ACC112 (cell line): ENCODE measurements around the gene PRRC2B.
"Not testable (repeated sequence)": the region's sequence is repeated elsewhere in the genome, so short reads cannot be mapped to it uniquely, and the experiment has no call there.

Source experiments
- H2AFZ ChIP-seq: fragments of 200-600 bp; sonication (generic); one replicate; pipeline ENCODE4 v1.6.0; 2017; ENCODE audit warnings: antibody characterized with exemption, low read length; ENCODE audit not compliant: unreplicated experiment
- H3K27ac ChIP-seq: fragments of 200-600 bp; sonication (generic); 2 replicates; pipeline ENCODE4 v1.5.1; 2014; ENCODE audit warnings: low read depth, mild to moderate bottlenecking, antibody characterized with exemption, low read length, moderate library complexity
- H3K27me3 ChIP-seq: fragments of 200-600 bp; sonication (generic); 2 replicates; pipeline ENCODE4 v1.6.1; 2014; ENCODE audit warnings: mild to moderate bottlenecking, antibody characterized with exemption, low read length, moderate library complexity, mixed read lengths; ENCODE audit not compliant: insufficient read depth
- H3K36me3 ChIP-seq: fragments of 200-600 bp; sonication (generic); 2 replicates; pipeline ENCODE4 v1.6.1; 2016; ENCODE audit warnings: mild to moderate bottlenecking, antibody characterized with exemption, low read length, moderate library complexity, mixed read lengths; ENCODE audit not compliant: insufficient read depth
- H3K4me1 ChIP-seq: fragments of 200-600 bp; sonication (generic); one replicate; pipeline ENCODE4 v1.6.1; 2016; ENCODE audit warnings: low read length, mixed read lengths; ENCODE audit not compliant: insufficient read depth, unreplicated experiment, control insufficient read depth
- H3K4me3 ChIP-seq: fragments of 200-600 bp; sonication (generic); 2 replicates; pipeline ENCODE4 v1.5.1; 2014; ENCODE audit warnings: mild to moderate bottlenecking, low read depth, low read length
- H3K79me2 ChIP-seq: fragments of 200-600 bp; sonication (generic); one replicate; pipeline ENCODE4 v1.6.0; 2016; ENCODE audit warnings: low read length; ENCODE audit not compliant: control insufficient read depth, unreplicated experiment, insufficient read depth

The PRRC2B gene

GRCh38 chr9:131543141-131543540, 149.3 kb downstream of the PRRC2B start:
- H3K4me1 ChIP-seq, result no peaks in the 10 kb centered on the region
- no peak overlapping the region for H3K4me3 ChIP-seq
- H2AFZ ChIP-seq, result no peak overlapping the region
- no peaks in the 10 kb centered on the region for H3K36me3 ChIP-seq
- no peak overlapping the region for H3K27ac ChIP-seq
- H3K27me3 ChIP-seq, result peaks cover 37% of the 10 kb centered on the region
- H3K79me2 ChIP-seq, result no peaks in the 10 kb centered on the region

GRCh38 chr9:131545003-131545785, 151.3 kb downstream of the PRRC2B start, which contains the start of gene PRRT1B:
PRRT1B (plus strand) TSS chr9:131545523; CDS start chr9:131545616, 93 bp downstream.
- H3K4me1 ChIP-seq, result no peaks in the 10 kb centered on the region
- no peak within 1 kb of the TSS for H3K4me3 ChIP-seq
- no peaks in the 10 kb centered on the region for H3K79me2 ChIP-seq
- H3K36me3 ChIP-seq, result no peaks in the 10 kb centered on the region
- peaks cover 47% of the 10 kb centered on the region for H3K27me3 ChIP-seq
- H2AFZ ChIP-seq, result no peak within 1 kb of the TSS
- H3K27ac ChIP-seq, result no peak within 1 kb of the TSS

- Histone ChIP-seq H2AFZ (no peak overlapping the region), H3K27me3 (peaks cover 47% of the 10 kb centered on the region), H3K4me3 (no peak overlapping the region), H3K79me2 (no peaks in the 10 kb centered on the region), H3K27ac (no peak overlapping the region), H3K4me1 (no peaks in the 10 kb centered on the region), H3K36me3 (no peaks in the 10 kb centered on the region)
Observed at GRCh38 chr9:131545786-131546335, 152.0 kb downstream of the PRRC2B start.

GRCh38 chr9:131546336-131547084, 152.6 kb downstream of the PRRC2B start:
- Histone ChIP-seq H3K36me3 (no peaks in the 10 kb centered on the region), H3K27me3 (peaks cover 47% of the 10 kb centered on the region), H3K4me1 (no peaks in the 10 kb centered on the region), H2AFZ (peak overlapping the region; percentile 77), H3K79me2 (no peaks in the 10 kb centered on the region), H3K27ac (no peak overlapping the region), H3K4me3 (peak overlapping the region; percentile 65)

GRCh38 chr9:131549186-131549585, 155.3 kb downstream of the PRRC2B start:
- not testable (repeated sequence) for H3K4me1 ChIP-seq, H3K27ac ChIP-seq, H3K4me3 ChIP-seq, H3K79me2 ChIP-seq, H3K36me3 ChIP-seq, H2AFZ ChIP-seq
- H3K27me3 ChIP-seq, result peaks cover 58% of the 10 kb centered on the region
